Mesenchymal stem cell (in vitro differentiated cells and primary cell): ENCODE data around the gene PAPPA.

ENCODE experiments used
- DNase-seq: peaks from one replicate; pipeline ENCODE4 v3.0.0-alpha.2; 2013
- H2AFZ ChIP-seq: one replicate; pipeline ENCODE4 v1.6.1; 2013; ENCODE audit warnings: low read depth, mild to moderate bottlenecking, control low read depth, inconsistent platforms, low read length, moderate library complexity
- H2AK5ac ChIP-seq: 2 replicates; pipeline ENCODE4 v1.6.1; 2013; ENCODE audit warnings: low read length, moderate library complexity, mild to moderate bottlenecking, inconsistent platforms; ENCODE audit not compliant: severe bottlenecking
- H2BK120ac ChIP-seq: one replicate; pipeline ENCODE4 v1.6.1; 2013; ENCODE audit warnings: low read depth, mild to moderate bottlenecking, inconsistent platforms, low read length, moderate library complexity
- H2BK12ac ChIP-seq, 2 experiments: one replicate each; pipeline ENCODE4 v1.6.1; 2013; ENCODE audit warnings: inconsistent platforms in 2 of 2, low read length in 2 of 2, mild to moderate bottlenecking in 2 of 2, moderate library complexity in 2 of 2, control low read depth in 1 of 2
- H2BK15ac ChIP-seq: one replicate; pipeline ENCODE4 v1.6.1; 2013; ENCODE audit warnings: mild to moderate bottlenecking, low read depth, inconsistent platforms; ENCODE audit not compliant: poor library complexity, severe bottlenecking
- H2BK5ac ChIP-seq: 2 replicates; pipeline ENCODE4 v1.6.1; 2013; ENCODE audit warnings: low read depth, mild to moderate bottlenecking, low read length, control low read depth, inconsistent platforms; ENCODE audit not compliant: poor library complexity, severe bottlenecking
- H3K14ac ChIP-seq, 2 experiments: one replicate each; pipeline ENCODE4 v1.6.1; 2013; ENCODE audit warnings: inconsistent platforms in 2 of 2, low read length in 2 of 2, control low read depth in 1 of 2, mild to moderate bottlenecking in 1 of 2, moderate library complexity in 1 of 2
- H3K18ac ChIP-seq, 2 experiments: one replicate each; pipeline ENCODE4 v1.6.1; 2013; ENCODE audit warnings: inconsistent platforms in 2 of 2, low read length in 2 of 2, control low read depth in 1 of 2, low read depth in 1 of 2, mild to moderate bottlenecking in 1 of 2
- H3K23ac ChIP-seq, 2 experiments: one replicate each; pipeline ENCODE4 v1.6.1; 2013; ENCODE audit warnings: inconsistent platforms in 2 of 2, low read length in 2 of 2, mild to moderate bottlenecking in 2 of 2, moderate library complexity in 2 of 2, control low read depth in 1 of 2
- H3K27ac ChIP-seq: 2 replicates; pipeline ENCODE4 v1.5.1; 2013; ENCODE audit warnings: mild to moderate bottlenecking, moderate library complexity, low read length, control low read depth, inconsistent platforms; ENCODE audit not compliant: poor library complexity, severe bottlenecking
- H3K27me3 ChIP-seq, 2 experiments: 2 replicates each; pipeline versions ENCODE4 v1.6.1 to v1.7.0; 2013; ENCODE audit warnings: low read length in 2 of 2, mild to moderate bottlenecking in 2 of 2, moderate library complexity in 2 of 2, control low read depth in 1 of 2, inconsistent platforms in 1 of 2; ENCODE audit not compliant: control insufficient read depth in 1 of 2, insufficient read depth in 1 of 2
- H3K36me3 ChIP-seq, 2 experiments: 2 replicates each; pipeline versions ENCODE4 v1.6.1 to v1.7.0; 2013; ENCODE audit warnings: low read length in 2 of 2, control low read depth in 1 of 2, inconsistent platforms in 1 of 2, low read depth in 1 of 2, mild to moderate bottlenecking in 1 of 2; ENCODE audit not compliant: insufficient read depth in 2 of 2, control insufficient read depth in 1 of 2
- H3K4ac ChIP-seq, 2 experiments: one replicate each; pipeline ENCODE4 v1.6.1; 2013; ENCODE audit warnings: inconsistent platforms in 2 of 2, low read length in 2 of 2, mild to moderate bottlenecking in 2 of 2, moderate library complexity in 2 of 2, control low read depth in 1 of 2, low read depth in 1 of 2
- H3K4me1 ChIP-seq: 2 replicates; pipeline ENCODE4 v1.6.1; 2013; ENCODE audit warnings: low read depth, low read length, control low read depth; ENCODE audit not compliant: control insufficient read depth, insufficient read depth
- H3K4me2 ChIP-seq: 2 replicates; pipeline ENCODE4 v1.6.1; 2013; ENCODE audit warnings: low read length, mild to moderate bottlenecking, inconsistent platforms; ENCODE audit not compliant: poor library complexity, severe bottlenecking
- H3K4me3 ChIP-seq, 2 experiments: 2 replicates each; pipeline versions ENCODE4 v1.5.1 to v1.7.0; 2013; ENCODE audit warnings: low read length in 2 of 2, mild to moderate bottlenecking in 2 of 2, control low read depth in 1 of 2, low read depth in 1 of 2; ENCODE audit not compliant: insufficient read depth in 1 of 2
- H3K79me1 ChIP-seq: replicated peaks from 2 replicates; pipeline ENCODE4 v1.6.1; 2013; ENCODE audit warnings: mild to moderate bottlenecking, control low read depth, low read length, inconsistent platforms; ENCODE audit not compliant: poor library complexity, severe bottlenecking
- H3K9ac ChIP-seq: 2 replicates; pipeline ENCODE4 v1.7.0; 2013; ENCODE audit warnings: mild to moderate bottlenecking, low read length, moderate library complexity
- H3K9me3 ChIP-seq: 2 replicates; pipeline ENCODE4 v1.7.0; 2013; ENCODE audit warnings: mild to moderate bottlenecking, low read length; ENCODE audit not compliant: control insufficient read depth
- H4K8ac ChIP-seq: one replicate; pipeline ENCODE4 v1.6.1; 2013; ENCODE audit warnings: inconsistent platforms, mild to moderate bottlenecking, low read length, moderate library complexity
- H4K91ac ChIP-seq: one replicate; pipeline ENCODE4 v1.6.1; 2013; ENCODE audit warnings: mild to moderate bottlenecking, low read length, inconsistent platforms
- WGBS: methylation state at CpG from one replicate; pipeline ENCODE4 v1.1.7; 2013; ENCODE audit warnings: mixed read lengths; 5-methylcytosine and 5-hydroxymethylcytosine counted together

PAPPA gene

GRCh38 chr9:116179568-116179967 lies 26.0 kb downstream of the PAPPA start:
- Histone ChIP-seq H3K4ac (no peak overlapping the region), H2AK5ac (no peak overlapping the region), H2AFZ (no peak overlapping the region), H3K4me1 (no peaks in the 10 kb centered on the region), H3K79me1 (peaks cover 4% of the 10 kb centered on the region), H3K4me2 (no peak overlapping the region), H3K9ac (no peak overlapping the region), H2BK12ac (no peak overlapping the region), H3K4me3 (no peak overlapping the region), H2BK120ac (no peak overlapping the region), H3K9me3 (no peaks in the 10 kb centered on the region), H3K18ac (no peak overlapping the region), H3K14ac (no peak overlapping the region), H3K27ac (no peak overlapping the region), H2BK15ac (no peak overlapping the region), H4K91ac (no peak overlapping the region), H3K36me3 (peaks cover 0 to 51% of the 10 kb centered on the region in 2 experiments), H4K8ac (no peak overlapping the region), H2BK5ac (no peak overlapping the region), H3K27me3 (no peaks in the 10 kb centered on the region), H3K23ac (no peak overlapping the region)
- no peak for DNase-seq
- 86% methylated on average over 4 of the region's 4 CpGs for WGBS

GRCh38 chr9:116181853-116182610 lies 28.4 kb downstream of the PAPPA start:
- H3K9me3 ChIP-seq: no peaks in the 10 kb centered on the region

GRCh38 chr9:116182876-116183275 lies 29.3 kb downstream of the PAPPA start:
- Histone ChIP-seq H2BK5ac (no peak overlapping the region), H2BK15ac (no peak overlapping the region), H3K4me3 (no peak overlapping the region), H4K91ac (no peak overlapping the region), H3K27me3 (no peaks in the 10 kb centered on the region), H3K36me3 (peaks cover 9 to 49% of the 10 kb centered on the region in 2 experiments), H3K23ac (no peak overlapping the region), H3K14ac (no peak overlapping the region), H3K9ac (no peak overlapping the region), H2AFZ (no peak overlapping the region), H3K4ac (no peak overlapping the region), H3K18ac (no peak overlapping the region), H2BK12ac (no peak overlapping the region), H2BK120ac (no peak overlapping the region), H3K9me3 (no peaks in the 10 kb centered on the region), H3K4me2 (no peak overlapping the region), H3K27ac (no peak overlapping the region), H3K4me1 (no peaks in the 10 kb centered on the region), H3K79me1 (peaks cover 4% of the 10 kb centered on the region), H4K8ac (no peak overlapping the region), H2AK5ac (no peak overlapping the region)
- WGBS: 92% methylated on average over 2 of the region's 5 CpGs
- no peak for DNase-seq

More at GRCh38 chr9:116181853-116182610, 28.4 kb downstream of the PAPPA start:
- no peak overlapping the region for H2BK15ac ChIP-seq
- H3K27me3 ChIP-seq: no peaks in the 10 kb centered on the region
- H4K8ac ChIP-seq: no peak overlapping the region
- H3K9ac ChIP-seq: no peak overlapping the region
- H3K36me3 ChIP-seq: peaks cover under 1 to 48% of the 10 kb centered on the region in 2 experiments
- H3K4me1 ChIP-seq: no peaks in the 10 kb centered on the region
- no peak overlapping the region for H2BK120ac ChIP-seq
- H3K23ac ChIP-seq: no peak overlapping the region
- no peak overlapping the region for H3K4ac ChIP-seq
- H3K4me2 ChIP-seq: no peak overlapping the region
- no peak overlapping the region for H3K27ac ChIP-seq
- no peak overlapping the region for H2BK5ac ChIP-seq
- no peak for DNase-seq
- no peak overlapping the region for H2AFZ ChIP-seq
- no peak overlapping the region for H2BK12ac ChIP-seq
- H3K18ac ChIP-seq: no peak overlapping the region
- WGBS: 100% methylated on average over 1 of the region's 3 CpGs
- peaks cover 4% of the 10 kb centered on the region for H3K79me1 ChIP-seq
- no peak overlapping the region for H2AK5ac ChIP-seq
- H3K4me3 ChIP-seq: no peak overlapping the region
- H3K14ac ChIP-seq: no peak overlapping the region
- no peak overlapping the region for H4K91ac ChIP-seq

- H3K9ac ChIP-seq: no peak overlapping the region
- no peak overlapping the region for H2AK5ac ChIP-seq
- peaks cover 4% of the 10 kb centered on the region for H3K79me1 ChIP-seq
- no peak overlapping the region for H2AFZ ChIP-seq
- no peaks in the 10 kb centered on the region for H3K9me3 ChIP-seq
- peaks cover 5% of the 10 kb centered on the region for H3K4me1 ChIP-seq
- H3K4me2 ChIP-seq: no peak overlapping the region
- no peak overlapping the region for H3K4ac ChIP-seq
- H2BK15ac ChIP-seq: no peak overlapping the region
- H3K36me3 ChIP-seq: peaks cover 22 to 75% of the 10 kb centered on the region in 2 experiments
- no peak overlapping the region for H3K18ac ChIP-seq
- no peak overlapping the region for H4K91ac ChIP-seq
- no peak overlapping the region for H3K27ac ChIP-seq
- WGBS: 98% methylated on average over 27 of the region's 27 CpGs
- H2BK120ac ChIP-seq: no peak overlapping the region
- H3K4me3 ChIP-seq: no peak overlapping the region
- no peak for DNase-seq
- H2BK12ac ChIP-seq: no peak overlapping the region
- no peak overlapping the region for H3K23ac ChIP-seq
- H4K8ac ChIP-seq: no peak overlapping the region
- H2BK5ac ChIP-seq: no peak overlapping the region
- H3K14ac ChIP-seq: no peak overlapping the region
- no peaks in the 10 kb centered on the region for H3K27me3 ChIP-seq
Measured at GRCh38 chr9:116187570-116188170, 34.1 kb downstream of the PAPPA start.
